Activated CD4-positive, alpha-beta T cell treated with anti-CD3 and anti-CD28 coated beads for 4 hours (primary cell): ENCODE results near the gene ADGRB2.
A peak's percentile ranks its signal among the peaks of the same experiment; 100 is the strongest.
"Not testable (repeated sequence)": the region's sequence is repeated elsewhere in the genome, so short reads cannot be mapped to it uniquely, and the experiment has no call there.

ENCODE experiments used
- DNase-seq, 2 donors: peaks; one replicate each; pipeline ENCODE4 v3.0.0-alpha.2; 2020

Gene ADGRB2

DNA sequence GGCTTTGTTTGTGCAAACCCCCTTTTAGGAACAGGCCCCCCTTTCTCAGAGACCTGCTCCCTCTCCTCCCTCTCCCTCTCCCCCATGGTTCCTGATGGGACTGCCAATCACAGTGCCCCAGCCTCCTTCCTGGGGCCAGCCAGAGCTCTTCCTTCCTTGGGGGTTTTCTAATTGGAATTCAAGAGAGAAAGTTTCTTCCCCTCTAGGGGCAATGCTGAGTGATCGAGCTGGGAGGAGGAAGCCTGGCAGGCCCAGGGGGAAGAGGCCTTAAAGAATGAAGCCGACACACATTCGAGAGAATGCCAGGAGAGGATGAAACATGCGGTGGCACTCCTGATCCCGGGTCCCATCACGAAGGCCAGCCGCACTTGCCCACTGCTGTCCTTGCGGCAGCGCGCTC is 39.0 kb downstream of the ADGRB2 start:
- DNase-seq: no peak

DNA sequence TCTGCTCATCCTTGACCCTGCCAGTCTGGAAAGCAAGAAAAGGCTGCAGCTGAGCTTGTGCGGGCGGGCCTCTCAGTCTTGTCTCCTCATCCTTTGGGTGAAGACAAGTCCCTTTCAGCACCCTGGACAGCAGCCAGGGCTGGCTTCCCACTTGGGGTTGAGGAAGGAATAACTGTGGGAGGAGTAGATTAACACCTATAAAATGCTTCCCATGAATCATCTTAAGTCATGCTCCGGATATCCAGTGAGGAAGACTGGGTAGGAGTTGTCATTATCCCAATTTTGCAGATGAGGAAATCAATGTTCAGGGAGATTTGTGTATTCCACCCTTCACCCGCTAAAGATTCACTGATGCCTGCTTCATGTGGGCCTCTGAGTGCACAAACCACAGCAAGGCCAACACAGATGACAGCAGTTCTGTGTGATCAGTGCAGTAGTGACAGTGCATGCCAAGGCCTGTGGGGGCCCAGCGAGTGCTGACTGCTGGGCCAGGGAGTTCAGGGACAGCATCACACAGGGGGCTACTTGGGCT is 40.2 kb downstream of the ADGRB2 start:
- peak in 1 of 2 donors; percentile 25 for DNase-seq

DNA sequence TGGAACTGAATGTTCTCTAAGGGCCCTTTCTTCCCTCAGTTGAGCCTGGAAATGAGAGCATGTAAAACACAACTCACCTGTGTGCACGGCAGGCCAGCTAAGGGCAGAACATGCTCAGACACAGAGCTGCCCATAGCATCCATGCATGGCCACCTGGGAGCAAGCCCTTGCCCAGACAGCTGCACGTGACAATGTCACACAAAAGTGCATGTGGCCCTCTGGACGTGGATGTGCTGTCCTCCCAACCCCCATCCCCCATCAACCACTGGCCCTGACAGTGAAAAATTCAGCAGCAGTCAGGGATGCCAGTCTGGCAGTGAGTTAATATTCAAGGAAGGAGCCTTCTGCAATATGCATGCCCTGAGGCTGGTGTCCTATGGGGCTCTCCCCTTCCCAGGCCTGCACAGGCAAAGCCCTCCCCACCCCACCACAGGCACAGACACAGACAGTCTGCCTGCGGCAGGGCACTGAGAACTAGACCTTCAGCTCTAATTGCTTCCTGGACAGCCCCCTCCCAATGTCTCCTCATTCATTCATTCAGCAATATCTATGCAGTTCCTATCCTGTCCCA is 45.7 kb downstream of the ADGRB2 start:
- no peak for DNase-seq

DNA sequence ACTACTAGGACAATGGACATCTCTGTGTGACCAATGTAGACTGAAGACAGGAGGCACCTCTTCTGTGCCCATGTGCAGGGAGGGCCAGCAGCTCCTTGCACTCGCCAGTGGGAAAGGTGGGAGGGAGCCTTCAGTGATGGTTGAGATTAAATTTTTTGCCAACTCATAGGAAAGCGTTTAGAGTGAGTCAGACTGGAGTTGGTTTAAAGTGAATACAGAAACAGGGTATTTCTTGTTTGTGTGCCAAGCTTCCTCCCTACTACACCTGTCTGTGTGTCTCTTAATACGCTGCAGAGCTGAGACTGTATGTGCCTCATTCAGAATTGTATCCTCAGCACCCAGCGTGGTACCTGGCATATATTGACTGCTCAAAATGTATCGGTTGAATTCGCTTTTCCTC is 46.8 kb downstream of the ADGRB2 start:
- no peak for DNase-seq

DNA sequence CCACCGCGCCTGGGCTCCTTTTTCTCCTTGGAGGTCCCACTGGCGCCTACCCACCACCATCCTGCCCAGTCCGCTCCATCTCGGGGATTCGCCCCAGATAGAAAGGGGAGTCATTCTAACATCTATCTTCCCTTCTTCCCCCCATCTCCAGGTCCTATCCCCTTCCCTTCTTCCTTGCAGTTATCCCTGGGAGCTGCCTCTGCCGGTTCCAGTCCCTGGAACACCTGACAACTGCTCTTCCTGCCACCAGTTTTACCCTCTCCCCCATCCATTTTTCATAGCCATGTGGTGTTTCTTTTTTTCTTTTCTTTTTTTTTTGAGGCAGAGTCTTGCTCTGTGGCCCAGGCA is 48.3 kb downstream of the ADGRB2 start:
- DNase-seq: no peak

DNA sequence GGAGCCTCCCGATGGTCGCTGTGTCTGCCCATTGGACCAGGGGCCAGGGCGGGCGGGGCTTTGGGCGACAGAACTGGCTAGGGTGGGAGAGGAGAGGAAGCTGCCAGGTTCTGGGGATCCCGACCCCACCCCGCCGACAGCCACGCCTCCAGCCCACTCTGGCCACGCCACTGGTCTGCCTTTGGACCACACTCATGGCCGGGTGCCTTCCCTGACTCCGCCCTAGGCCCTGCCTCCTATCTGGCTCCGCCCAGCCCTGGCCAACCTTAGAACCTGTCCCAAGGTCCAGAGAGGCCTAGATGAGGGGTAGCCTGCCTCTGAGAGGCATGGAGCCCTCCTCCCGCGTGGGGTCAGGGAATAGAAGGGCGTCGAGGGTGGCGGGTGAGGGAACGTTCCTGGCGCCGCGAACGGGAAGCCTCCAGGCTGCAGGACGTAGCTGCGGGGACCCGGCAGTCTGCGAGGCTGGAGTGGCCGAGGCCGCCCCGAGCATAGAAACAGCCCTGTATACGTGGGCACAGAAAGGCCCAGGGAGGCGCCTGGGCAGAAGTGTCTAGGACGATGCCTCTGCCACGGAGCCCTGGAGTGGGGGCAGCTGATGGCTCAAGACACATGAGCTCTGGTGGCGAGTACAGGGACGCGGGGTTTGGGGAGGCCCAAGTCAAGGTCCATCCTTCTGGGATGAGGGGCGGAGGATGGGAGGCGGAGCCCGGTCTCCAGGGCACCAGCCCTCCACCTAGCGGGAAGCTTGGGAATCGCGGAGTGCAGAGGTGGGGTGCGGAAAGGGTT is 48.9 kb downstream of the ADGRB2 start:
- no peak for DNase-seq

DNA sequence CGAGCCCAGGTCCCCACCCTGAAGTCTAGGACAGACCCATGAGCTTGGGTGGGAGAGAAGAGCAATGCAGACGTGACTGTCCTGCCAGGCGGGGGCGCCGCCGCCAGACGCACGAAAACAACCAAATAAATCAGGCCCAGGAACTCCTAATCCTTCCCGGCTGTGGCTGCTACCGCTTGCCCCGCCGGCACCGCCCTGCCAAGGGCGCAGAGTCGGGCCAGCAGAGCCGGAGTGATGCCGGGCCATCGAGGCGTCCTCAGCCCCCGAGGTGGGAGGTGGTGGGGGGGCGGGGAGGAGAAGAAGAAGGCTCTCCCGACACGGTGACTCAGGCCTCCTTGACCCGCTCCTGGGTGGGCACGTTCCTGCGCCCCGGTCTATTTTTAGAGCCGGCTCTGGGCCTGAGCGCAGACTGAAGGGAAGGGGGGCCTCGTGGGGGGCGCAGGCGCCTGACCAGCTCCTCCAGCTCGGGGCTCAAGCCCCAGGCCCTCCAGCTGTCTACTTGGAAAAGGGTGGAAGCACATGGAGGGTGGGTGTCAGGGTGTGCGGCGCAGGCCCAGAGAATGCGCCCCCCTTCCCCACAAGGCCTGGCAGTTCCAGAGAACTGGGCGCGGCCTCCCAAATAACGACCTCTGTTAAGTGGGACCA is 49.6 kb downstream of the ADGRB2 start:
- peak; percentile 12 to 27 for DNase-seq

DNA sequence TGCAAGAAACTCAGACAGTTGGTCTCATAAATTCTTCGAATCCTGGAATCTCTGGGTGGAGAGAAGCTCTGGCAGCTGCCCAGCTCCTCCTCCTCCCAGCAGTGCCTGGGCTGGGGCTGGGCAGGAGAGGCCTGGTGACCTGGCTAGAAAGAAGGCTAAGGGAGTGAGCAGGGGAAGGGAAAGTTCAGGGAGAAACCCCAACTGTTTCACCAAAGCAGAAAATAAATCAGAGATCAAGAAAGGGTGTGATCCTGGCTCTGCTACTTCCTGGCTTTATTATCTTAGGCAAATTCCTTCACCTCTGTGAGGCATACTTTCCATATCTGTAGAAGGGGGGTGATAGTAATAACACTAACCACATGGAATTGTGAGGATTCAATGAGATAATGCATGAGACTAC is 51.5 kb downstream of the ADGRB2 start:
- no peak for DNase-seq

DNA sequence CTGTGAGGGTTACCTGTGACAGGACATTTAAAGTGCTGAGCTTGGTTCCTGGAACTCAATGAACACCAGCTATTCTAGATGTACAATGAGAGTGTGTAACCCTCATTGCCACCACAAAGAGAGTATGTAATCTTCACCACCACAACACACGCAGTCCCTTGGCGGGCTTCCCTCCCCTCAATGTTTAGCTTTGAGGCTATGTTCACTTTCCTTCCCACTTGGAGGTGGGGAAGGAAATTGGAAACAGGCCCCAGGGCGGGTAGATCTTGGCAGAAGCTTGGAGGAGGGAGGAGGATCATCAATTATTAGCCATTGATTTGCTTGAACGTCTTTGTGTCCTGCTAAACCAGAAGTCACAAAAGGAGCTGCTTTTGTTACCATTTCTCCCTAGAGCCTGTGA is 52.1 kb downstream of the ADGRB2 start:
- DNase-seq: no peak

DNA sequence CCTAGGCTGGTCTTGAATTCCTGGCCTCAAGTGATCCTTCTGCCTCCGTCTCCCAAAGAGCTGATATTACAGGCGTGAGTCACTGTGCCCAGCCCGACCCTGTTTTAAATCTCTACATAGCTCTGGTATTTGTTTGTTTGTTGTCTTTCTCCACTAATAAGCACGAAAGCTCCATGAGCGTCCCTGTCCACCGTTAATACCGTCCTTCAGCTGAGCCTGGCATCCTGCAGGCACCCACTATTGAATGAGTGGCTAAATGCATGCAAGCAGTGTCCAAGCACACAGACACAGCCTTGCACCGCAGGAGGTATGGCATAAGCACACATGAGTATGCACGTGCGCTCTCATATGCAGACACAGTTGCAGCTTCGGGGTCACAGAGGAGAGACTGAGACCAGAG is 55.8 kb downstream of the ADGRB2 start:
- DNase-seq: no peak

DNA sequence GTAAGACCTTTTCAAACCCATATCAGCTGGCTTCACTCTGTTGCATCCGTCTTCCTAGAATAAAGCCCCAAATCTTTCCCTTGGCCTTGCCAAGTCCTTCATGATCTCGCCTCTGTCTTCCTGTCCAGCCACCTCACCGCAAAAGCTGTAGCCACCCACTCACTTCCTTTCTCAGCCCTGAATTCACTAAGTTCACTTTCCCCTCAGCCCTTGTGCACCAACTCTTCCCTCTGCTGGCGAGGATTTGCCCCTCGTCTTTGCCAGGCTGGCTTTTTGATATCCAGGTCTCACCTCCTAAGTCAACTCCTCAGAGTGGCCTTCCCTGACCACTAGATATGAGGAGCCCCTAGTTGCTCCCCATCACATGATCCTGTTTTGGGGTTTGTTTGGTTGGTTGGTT is 56.4 kb downstream of the ADGRB2 start:
- DNase-seq: no peak

DNA sequence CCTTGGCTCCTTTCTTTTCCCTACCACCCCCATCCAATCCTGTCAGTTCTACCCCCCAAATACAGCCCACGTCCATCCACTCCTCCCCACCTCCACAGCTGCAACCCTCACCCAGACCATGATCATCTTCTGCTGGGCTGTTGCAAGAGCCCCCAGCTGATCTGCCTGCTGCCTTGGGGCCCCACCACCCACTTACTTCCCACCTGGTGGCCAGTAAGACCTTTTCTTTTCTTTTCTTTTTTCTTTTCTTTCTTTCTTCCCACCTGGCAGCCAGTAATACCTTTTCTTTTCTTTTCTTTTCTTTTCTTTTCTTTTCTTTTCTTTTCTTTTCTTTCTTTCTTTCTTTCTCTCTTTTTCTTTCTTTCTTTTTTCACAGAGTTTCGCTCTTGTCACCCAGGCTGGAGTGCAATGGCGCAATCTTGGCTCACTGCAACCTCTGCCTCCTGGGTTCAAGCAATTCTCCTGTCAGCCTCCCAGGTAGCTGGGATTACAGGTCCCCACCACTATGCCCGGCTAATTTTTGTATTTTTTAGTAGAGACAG is 57.0 kb downstream of the ADGRB2 start:
- DNase-seq: not testable (repeated sequence)

DNA sequence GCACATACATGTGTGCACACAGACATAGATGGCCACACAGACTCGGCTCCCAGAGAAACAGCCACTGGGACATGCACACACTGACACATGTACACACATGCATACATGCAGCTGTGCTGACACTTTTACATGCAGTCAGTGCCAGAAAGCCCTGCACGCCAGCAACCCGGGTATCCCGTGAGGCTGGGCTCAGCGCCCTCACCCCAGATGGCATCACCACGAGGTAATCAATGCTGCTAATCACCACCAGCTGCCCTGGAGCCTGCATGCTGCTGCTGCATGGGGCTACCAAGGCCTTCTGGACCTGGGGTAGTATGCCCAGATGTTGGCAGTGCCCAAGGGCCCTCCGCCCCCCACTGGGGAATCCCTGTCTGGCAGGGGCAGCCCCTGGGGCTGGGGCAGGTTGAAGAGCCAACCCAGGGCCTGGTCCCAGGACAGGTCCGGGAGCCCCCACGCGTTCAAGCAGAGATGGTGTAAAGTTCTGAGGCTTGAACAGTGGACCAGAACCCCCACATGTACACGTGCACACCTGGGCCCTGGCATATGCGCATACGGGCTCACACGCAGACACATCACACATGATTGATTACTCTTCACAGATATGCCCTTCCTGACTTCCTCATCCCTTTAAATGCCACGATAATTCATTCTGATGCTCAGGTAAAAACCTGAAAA is 57.6 kb downstream of the ADGRB2 start:
- no peak for DNase-seq

DNA sequence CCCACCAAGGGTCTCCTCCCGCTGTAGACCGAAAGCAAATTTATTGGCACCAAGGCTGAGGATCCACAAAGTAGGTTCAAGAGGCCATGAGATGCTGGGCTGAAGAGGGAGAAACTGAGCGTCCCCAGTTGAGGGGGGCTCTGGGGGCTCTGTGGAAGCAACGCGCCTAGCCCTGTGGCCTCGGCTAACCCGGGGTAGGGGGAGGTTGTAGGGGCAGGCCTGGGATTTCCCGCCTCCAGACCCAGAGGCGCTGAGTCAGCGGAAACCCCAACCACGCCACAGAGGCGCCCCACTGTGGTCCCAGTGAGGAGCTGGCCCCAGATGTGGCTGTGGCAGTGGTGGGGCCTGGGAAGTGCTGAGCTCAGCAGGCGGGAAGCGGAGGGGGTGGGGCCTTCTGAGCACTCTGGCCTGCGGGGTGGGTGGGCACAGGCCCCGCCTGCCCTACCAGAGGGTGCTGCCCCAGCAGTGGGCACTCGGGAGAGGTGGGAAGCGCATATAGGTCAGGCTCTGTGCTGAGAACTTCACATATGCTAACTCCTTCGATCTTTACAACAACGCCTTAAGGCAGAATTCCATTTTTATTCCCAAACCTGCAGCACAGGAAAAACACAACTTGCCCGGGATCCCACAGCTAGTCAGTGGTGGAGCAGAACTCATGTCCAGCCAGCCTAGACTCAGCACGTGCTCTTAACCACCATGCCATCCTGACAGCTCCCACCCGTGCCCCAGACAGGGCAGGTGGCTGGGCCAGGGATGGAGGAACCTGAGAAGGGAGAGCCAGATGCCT is 58.9 kb downstream of the ADGRB2 start:
- DNase-seq: peak; percentile 49 to 54

DNA sequence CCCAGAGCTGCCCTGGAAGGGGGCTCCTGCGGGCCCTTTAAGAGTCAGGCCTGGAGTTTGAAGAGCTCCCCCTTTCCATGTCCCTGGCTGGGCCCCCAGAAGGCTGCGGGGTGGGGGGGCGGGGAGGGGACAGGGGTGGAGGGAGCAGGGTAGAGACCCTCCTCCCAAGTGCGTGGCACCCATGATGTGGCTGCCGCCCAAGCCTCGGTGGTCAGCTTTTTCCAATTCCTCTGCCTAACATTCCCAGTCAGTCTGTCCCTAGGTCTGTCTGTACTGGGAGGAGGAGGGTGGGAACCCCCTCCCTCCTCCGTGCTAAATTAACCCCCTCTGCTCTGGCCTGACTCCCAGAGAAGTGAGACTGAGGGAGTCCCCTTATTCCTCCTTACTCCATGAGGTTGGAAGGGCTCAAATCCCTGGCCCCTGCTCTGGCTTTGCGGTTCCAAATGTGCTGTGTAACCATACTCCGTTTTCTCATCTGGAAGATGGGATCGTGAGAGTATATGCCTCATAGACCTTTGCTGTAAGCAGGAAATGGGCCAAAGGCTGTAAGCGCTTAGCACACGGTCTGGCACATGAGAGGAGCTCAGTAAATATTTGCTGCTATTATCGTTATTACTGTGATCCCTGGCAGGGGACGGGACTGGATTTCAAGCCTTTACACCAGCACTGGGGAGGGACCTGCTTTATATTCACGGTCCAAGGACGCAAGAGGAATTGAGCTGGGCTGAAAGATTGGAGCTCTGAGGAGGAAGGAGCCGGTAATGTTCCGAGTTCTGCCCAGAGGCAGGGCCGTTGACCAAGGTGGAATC is 59.7 kb downstream of the ADGRB2 start:
- DNase-seq: no peak

DNA sequence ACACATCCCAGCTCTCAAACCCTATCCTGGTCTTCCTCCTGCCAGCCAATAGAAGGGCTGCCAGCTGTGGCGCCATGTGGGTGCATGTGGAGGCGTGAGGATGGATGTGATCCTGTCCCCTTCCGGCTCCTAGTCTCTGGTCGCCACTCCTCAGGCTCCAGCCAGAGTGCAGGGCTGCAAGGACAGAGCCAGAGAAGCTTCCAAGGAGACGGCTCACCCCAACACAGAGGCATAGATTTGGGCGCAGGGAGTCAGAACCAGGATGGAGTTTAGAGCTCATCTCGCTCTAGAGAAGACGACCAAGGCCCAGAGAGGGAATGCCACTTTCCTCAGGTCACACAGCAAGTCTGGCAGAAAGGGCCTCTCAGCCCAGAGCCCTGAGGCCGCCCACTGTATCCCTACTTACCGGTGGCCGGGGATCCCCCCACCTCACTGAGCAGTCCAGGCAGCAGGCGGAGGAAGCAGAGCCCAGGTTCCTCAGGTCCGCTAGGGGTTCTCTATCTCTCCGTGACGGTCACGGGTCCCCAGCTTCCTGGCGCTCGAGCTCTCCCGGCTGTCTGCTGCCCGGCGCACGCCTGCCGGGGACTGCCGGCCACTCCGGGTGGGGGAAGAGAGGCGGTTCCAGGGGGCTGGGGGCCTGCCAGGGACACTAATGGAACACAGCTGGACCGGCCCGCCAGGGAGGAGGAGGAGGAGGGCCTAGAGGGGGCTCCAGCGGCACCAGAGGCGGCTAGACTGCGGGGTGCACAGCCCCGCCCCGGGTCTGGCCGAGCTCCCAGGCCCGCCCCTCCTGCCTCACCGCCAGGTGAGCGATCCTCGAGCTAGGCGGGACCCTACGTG is 60.5 kb downstream of the ADGRB2 start, which contains the start of gene COL16A1:
TSS of gene COL16A1 (minus strand) at position 587 of the 840 bp plus-strand sequence. CDS start 1,824 bp downstream, outside the sequence.
- no peak for DNase-seq

DNA sequence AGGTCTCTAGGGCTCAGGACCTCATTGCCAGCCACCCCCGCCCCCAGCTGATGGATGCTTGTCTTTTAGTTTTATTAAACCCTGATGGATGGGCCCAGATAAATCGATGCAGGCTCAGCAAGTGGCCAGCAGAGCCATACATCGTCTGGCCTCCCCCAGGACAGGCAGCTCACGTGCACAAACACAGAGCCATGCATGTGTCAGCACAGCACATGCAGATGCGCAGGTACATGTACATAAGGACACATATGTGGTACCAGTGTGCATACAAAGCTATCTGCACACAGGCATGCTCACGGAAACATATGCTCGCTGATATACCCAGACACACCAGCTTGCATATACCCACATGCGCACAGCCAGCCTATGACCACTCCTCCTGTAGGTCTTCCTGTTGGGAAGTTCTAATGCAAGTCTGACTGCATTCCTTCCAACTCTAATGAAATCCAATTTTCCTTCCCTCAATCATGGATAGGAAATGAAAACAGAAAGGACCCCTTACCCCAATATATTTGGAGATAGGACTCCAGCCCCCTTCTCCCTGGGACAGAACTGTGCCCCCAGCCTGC is 61.2 kb downstream of the ADGRB2 start:
- no peak for DNase-seq

DNA sequence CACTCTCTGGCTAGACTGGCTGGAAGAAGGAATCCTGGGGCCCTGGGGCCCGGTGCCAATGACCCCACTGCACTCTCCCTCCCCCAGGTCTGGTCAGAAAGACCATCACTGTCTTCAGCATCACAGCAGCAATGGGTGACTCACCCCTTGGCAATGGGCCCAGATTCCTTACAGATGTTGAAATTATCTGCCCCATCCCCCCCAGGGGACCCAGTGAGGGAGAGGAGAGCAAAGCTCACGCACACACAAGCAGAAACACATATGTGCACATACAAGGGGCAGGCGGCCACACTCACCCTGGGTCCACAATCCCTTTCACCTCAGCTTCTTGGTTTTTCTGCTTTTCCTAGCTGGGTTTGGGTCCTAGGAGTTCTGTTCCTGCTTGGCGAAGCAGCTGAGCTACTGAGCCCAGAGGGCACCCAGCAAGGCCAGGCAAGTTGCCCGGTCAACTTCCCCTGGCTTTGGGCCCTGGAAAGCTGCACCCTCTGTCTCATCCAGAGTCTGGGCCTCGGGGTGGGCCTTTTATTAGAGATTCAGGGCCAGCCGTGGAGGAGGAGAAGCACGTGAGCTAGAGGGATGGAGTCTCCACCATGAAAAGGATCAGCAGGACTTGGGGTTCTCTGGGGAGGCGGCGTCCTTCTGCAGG is 62.9 kb downstream of the ADGRB2 start:
- DNase-seq: peak; percentile 41 to 46

DNA sequence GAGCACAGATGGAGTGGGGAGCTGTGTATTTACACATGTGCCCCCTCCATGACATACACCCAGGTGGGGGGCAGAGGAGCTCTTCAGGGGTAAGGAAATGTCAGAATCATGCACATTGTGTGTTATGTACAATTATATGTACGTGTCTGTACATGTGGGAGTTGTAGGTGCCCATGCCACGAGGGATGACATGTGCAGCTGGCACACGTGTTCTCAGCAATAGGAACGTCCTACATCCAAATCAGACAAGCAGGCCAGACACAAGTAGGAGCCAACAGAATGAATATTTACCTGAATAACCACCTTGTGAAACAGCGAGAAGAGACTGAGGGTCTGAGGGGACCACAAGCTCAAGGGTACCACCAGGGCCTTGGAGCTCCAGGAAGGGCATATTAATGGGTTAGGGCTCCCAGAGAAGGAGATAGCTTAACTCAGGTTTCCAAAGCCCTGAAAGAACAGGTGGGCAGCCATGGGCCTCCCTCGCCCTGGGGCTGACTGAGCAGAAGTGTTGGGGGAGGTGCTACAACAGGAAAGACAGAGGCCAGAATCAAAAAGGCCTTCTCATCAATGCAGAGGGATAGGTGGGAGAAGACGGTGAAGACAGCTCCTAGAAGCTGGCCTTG is 63.6 kb downstream of the ADGRB2 start:
- DNase-seq: no peak
